Measurements from ENCODE around the gene GUCA2A. TPM values are rescaled to one million over a fixed set of nuclear protein-coding genes. Genes with fewer than 3 reads are reported as not detected.

Gene GUCA2A
- polyA plus RNA-seq, 3 donors = not detected

DNA sequence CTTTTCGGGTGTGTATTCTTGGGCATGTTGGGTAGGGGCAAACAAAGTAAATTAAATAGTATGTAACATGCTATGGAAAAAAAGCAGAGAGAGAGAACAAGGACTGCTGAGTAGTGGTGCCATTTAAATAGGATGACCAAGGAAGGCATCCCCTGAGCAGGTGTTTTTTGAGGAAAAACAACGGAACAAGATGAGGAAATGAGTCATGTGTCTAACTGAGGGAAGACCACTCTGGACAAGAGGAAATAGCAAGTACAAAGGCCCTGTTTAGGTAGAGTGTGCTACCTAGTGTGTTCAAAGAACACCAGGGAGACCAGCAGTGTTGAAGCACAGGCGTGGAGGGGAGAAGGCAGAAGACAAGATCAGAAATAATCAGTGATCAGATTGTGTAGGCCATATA is 20.1 kb upstream of the GUCA2A start:
- no peaks in the 10 kb centered on the region for H3K79me2 ChIP-seq (ENCODE audit: insufficient read depth, low read length)
- intact Hi-C loops (cut with micrococcal nuclease) = no loop called here
- H3K9me3 ChIP-seq (replicated peaks in 1 of 2; ENCODE audit: control insufficient read depth in 1 of 2, insufficient read depth in 1 of 2, low read length in 2 of 2) = no peaks in the 10 kb centered on the region
- peaks cover 55 to 97% of the 10 kb centered on the region in 2 donors for H3K36me3 ChIP-seq (replicated peaks in 1 of 2; ENCODE audit: control insufficient read depth in 1 of 2, insufficient read depth in 2 of 2, low read length in 2 of 2)
- peak overlapping the region in 1 of 2 donors; percentile 26 for H3K27ac ChIP-seq (ENCODE audit: low read depth in 1 of 2, low read length in 2 of 2)
- TF ChIP-seq, protein P1, sequence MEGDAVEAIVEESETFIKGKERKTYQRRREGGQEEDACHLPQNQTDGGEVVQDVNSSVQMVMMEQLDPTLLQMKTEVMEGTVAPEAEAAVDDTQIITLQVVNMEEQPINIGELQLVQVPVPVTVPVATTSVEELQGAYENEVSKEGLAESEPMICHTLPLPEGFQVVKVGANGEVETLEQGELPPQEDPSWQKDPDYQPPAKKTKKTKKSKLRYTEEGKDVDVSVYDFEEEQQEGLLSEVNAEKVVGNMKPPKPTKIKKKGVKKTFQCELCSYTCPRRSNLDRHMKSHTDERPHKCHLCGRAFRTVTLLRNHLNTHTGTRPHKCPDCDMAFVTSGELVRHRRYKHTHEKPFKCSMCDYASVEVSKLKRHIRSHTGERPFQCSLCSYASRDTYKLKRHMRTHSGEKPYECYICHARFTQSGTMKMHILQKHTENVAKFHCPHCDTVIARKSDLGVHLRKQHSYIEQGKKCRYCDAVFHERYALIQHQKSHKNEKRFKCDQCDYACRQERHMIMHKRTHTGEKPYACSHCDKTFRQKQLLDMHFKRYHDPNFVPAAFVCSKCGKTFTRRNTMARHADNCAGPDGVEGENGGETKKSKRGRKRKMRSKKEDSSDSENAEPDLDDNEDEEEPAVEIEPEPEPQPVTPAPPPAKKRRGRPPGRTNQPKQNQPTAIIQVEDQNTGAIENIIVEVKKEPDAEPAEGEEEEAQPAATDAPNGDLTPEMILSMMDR (IDR thresholded peaks at IDR 0.05) = no peak
- H4K20me1 ChIP-seq (ENCODE audit: insufficient read depth, low read length) = no peaks in the 10 kb centered on the region
- no peaks in the 10 kb centered on the region for H3K27me3 Mint-ChIP-seq (ENCODE audit: low read depth in 3 of 3)
- H3K9ac ChIP-seq (ENCODE audit: insufficient read depth, low read length, poor library complexity, severe bottlenecking) = no peak overlapping the region
- H2AFZ ChIP-seq (ENCODE audit: insufficient read depth, low read depth, low read length, poor library complexity, severe bottlenecking) = no peak overlapping the region
- no peaks in the 10 kb centered on the region for H3K9me3 Mint-ChIP-seq
- no peak overlapping the region for H3K4me3 ChIP-seq (replicated peaks in 1 of 3; ENCODE audit: low read depth in 2 of 3, low read length in 3 of 3)
- H3K27me3 ChIP-seq (ENCODE audit: control insufficient read depth in 2 of 2, insufficient read depth in 2 of 2, low read length in 2 of 2) = no peaks in the 10 kb centered on the region
- no peaks in the 10 kb centered on the region for H3K4me1 ChIP-seq (ENCODE audit: control insufficient read depth in 1 of 2, insufficient read depth in 2 of 2, low read length in 2 of 2)
- peaks cover 3% of the 10 kb centered on the region for H3K4me1 Mint-ChIP-seq
- H3K36me3 Mint-ChIP-seq = peaks cover 71 to 86% of the 10 kb centered on the region in 2 donors
- WGBS (ENCODE audit: insufficient coverage) = 68% methylated on average over 2 of the region's 3 CpGs
- H3K27ac Mint-ChIP-seq = no peak overlapping the region
- H3K4me3 Mint-ChIP-seq = no peak overlapping the region
- DNase-seq = no peak
- H3K4me2 ChIP-seq (replicated peaks; ENCODE audit: extremely low read depth, low read length, poor library complexity, severe bottlenecking) = no peak overlapping the region

DNA sequence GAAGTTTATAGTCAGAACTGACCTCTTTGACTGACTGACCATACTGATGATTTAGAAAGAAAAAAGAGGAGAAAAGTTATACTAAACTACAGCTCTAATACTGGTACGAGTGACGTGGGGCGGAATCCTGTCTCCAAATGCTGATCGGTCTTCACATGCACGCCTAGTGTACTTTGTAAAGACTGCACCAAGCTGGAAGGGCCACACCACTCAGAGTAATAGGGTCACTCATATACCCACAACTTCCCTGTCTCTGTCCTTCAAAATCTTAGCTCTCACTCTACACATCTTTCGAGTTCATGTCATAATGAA is 19.4 kb upstream of the GUCA2A start:
- Histone ChIP-seq H3K9ac (ENCODE audit: insufficient read depth, low read length, poor library complexity, severe bottlenecking) (no peak overlapping the region), H3K4me2 (replicated peaks; ENCODE audit: extremely low read depth, low read length, poor library complexity, severe bottlenecking) (no peak overlapping the region), H3K9me3 (replicated peaks in 1 of 2; ENCODE audit: control insufficient read depth in 1 of 2, insufficient read depth in 1 of 2, low read length in 2 of 2) (no peaks in the 10 kb centered on the region), H4K20me1 (ENCODE audit: insufficient read depth, low read length) (no peaks in the 10 kb centered on the region), H3K27ac (ENCODE audit: low read depth in 1 of 2, low read length in 2 of 2) (no peak overlapping the region), H3K27me3 (ENCODE audit: control insufficient read depth in 2 of 2, insufficient read depth in 2 of 2, low read length in 2 of 2) (no peaks in the 10 kb centered on the region), H3K4me3 (replicated peaks in 1 of 3; ENCODE audit: low read depth in 2 of 3, low read length in 3 of 3) (no peak overlapping the region), H2AFZ (ENCODE audit: insufficient read depth, low read depth, low read length, poor library complexity, severe bottlenecking) (no peak overlapping the region), H3K79me2 (ENCODE audit: insufficient read depth, low read length) (no peaks in the 10 kb centered on the region), H3K4me1 (ENCODE audit: control insufficient read depth in 1 of 2, insufficient read depth in 2 of 2, low read length in 2 of 2) (no peaks in the 10 kb centered on the region), H3K36me3 (replicated peaks in 1 of 2; ENCODE audit: control insufficient read depth in 1 of 2, insufficient read depth in 2 of 2, low read length in 2 of 2) (peaks cover 51 to 97% of the 10 kb centered on the region in 2 donors)
- no peak for DNase-seq
- Mint-ChIP-seq H3K27ac (no peak overlapping the region), H3K27me3 (ENCODE audit: low read depth in 3 of 3) (no peaks in the 10 kb centered on the region), H3K4me1 (peaks cover 3% of the 10 kb centered on the region), H3K9me3 (no peaks in the 10 kb centered on the region), H3K4me3 (no peak overlapping the region), H3K36me3 (peaks cover 70 to 85% of the 10 kb centered on the region in 2 donors)
- TF ChIP-seq, protein P1 (IDR thresholded peaks at IDR 0.05) = no peak
- 100% methylated on average over 1 of the region's 6 CpGs for WGBS (ENCODE audit: insufficient coverage)
- intact Hi-C loops (cut with micrococcal nuclease) = no loop called here
